ENCODE measurements around the gene DBET. TPM values are rescaled to one million over a fixed set of nuclear protein-coding genes. Genes with fewer than 3 reads are reported as not detected.

Gene DBET
- total and polyA plus RNA-seq, 4 experiments from 2014 or later = not detected

Other genes with a start within 250 kb of the DBET start
- 10 to 100 TPM; 59.0 to 62.3 TPM for gene FRG1, start 123.6 kb upstream of the DBET start, total RNA-seq
- 10 to 100 TPM; 57.8 to 59.2 TPM for gene FRG1, start 123.6 kb upstream of the DBET start, polyA plus RNA-seq
- not detected for gene FRG2, start 37.2 kb upstream of the DBET start, total RNA-seq
- not detected for gene FRG2, start 37.2 kb upstream of the DBET start, polyA plus RNA-seq
- not detected for gene DUX4, start 109.3 kb downstream of the DBET start, total RNA-seq
- not detected for gene DUX4, start 109.3 kb downstream of the DBET start, polyA plus RNA-seq

Data from CD4-positive, alpha-beta memory T cell (primary cell).